Thoracic aorta (tissue), 2 donors: ENCODE data around the gene TES. TPM values are rescaled to one million over a fixed set of nuclear protein-coding genes. Genes with fewer than 3 reads are reported as not detected.
"Not testable (repeated sequence)": the region's sequence is repeated elsewhere in the genome, so short reads cannot be mapped to it uniquely, and the experiment has no call there.

Experiments used
- ATAC-seq: fragments of 150-250 bp; one replicate; pipeline ENCODE4 v1.8.0; 2017; ENCODE audit warnings: low read depth; ENCODE audit not compliant: insufficient number of reproducible peaks, low FRiP score
- DNase-seq: peaks from one replicate; pipeline ENCODE4 v3.0.0-alpha.2; 2020; ENCODE audit warnings: low spot score
- H3K27ac ChIP-seq, 2 donors: fragments of 200-600 bp; sonication (generic); 1 replicate in 1 of 2; 2 replicates in 1 of 2; pipeline ENCODE4 v1.5.1; 2016; ENCODE audit warnings: mild to moderate bottlenecking in 2 of 2, moderate library complexity in 2 of 2
- H3K27me3 ChIP-seq: fragments of 200-600 bp; sonication (generic); replicated peaks from 2 replicates; pipeline ENCODE4 v1.6.0; 2016; ENCODE audit warnings: mild to moderate bottlenecking; ENCODE audit not compliant: insufficient read depth
- H3K36me3 ChIP-seq: fragments of 200-600 bp; sonication (generic); one replicate; pipeline ENCODE4 v1.5.1; 2016
- H3K4me1 ChIP-seq, 2 donors: fragments of 200-600 bp; sonication (generic); 1 replicate in 1 of 2; 2 replicates in 1 of 2; pipeline versions ENCODE4 v1.5.1 to v1.6.0; 2016; ENCODE audit warnings: low read depth in 2 of 2, mild to moderate bottlenecking in 1 of 2; ENCODE audit not compliant: control insufficient read depth in 1 of 2
- H3K4me3 ChIP-seq: fragments of 200-600 bp; sonication (generic); 2 replicates; pipeline ENCODE4 v1.5.1; 2016; ENCODE audit warnings: mild to moderate bottlenecking
- H3K9me3 ChIP-seq: fragments of 200-600 bp; sonication (generic); 2 replicates; pipeline ENCODE4 v1.5.1; 2016
- CTCF ChIP-seq: fragments of 200-600 bp; sonication (generic); IDR thresholded peaks from one replicate; pipeline ENCODE4 v1.5.1; 2019; ENCODE audit warnings: antibody characterized with exemption
- total RNA-seq, 2 donors: library from RNA; depleted of rRNA; stranded (reverse); fragments of >200 nt; gene quantifications; one replicate each; pipeline versions ENCODE4 v1.1.0 to v1.2.3, GENCODE V29; 2016

The TES gene
- total RNA-seq, 2 donors from 2014 or later = 186 to 215 TPM

DNA sequence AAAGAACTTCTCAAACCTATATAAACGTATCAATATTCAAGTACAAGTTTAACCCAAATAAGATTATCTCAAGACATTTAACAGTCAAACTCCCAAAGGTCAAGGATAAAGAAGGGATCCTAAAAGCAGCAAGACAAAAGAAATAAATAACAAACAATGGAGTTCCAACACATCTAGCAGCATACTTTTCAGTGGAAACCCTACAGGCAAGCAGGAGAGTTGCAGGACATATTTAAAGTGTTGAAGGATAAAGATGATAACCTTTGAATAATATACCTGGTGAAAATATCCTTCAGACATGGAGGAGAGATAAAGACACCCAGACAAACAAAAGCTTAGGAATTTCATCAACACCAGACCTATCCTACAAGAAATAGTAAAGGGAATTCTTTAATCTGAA lies 82.8 kb downstream of the TES start:
- Histone ChIP-seq H3K4me1 (no peaks in the 10 kb centered on the region), H3K36me3 (no peaks in the 10 kb centered on the region), H3K27me3 (no peaks in the 10 kb centered on the region), H3K4me3 (no peak overlapping the region), H3K27ac (no peak overlapping the region), H3K9me3 (no peaks in the 10 kb centered on the region)
- DNase-seq (no peak), ATAC-seq (no peak)
- no peak for TF ChIP-seq CTCF

DNA sequence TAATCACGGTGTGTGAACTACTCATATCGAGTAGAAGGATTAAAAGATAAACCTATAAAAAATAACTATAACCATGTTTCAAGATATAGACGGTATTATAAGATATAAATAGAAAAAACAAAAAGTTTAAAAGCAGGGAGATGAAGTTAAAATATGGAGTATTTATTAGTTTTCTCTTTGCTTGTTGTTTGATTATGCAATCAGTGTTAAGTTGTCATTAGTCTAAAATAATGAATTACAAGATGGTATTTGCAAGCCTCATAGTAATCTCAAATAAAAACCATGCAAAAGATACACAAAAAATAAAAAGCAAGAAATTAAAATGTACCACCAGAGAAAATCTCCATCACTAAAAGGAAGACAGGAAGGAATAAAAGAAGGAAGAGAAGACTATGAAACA lies 83.3 kb downstream of the TES start:
- Histone ChIP-seq H3K27me3 (no peaks in the 10 kb centered on the region), H3K27ac (no peak overlapping the region), H3K9me3 (no peaks in the 10 kb centered on the region), H3K4me1 (no peaks in the 10 kb centered on the region), H3K36me3 (no peaks in the 10 kb centered on the region), H3K4me3 (no peak overlapping the region)
- no peak for TF ChIP-seq CTCF
- no peak for DNase-seq
- ATAC-seq = no peak

DNA sequence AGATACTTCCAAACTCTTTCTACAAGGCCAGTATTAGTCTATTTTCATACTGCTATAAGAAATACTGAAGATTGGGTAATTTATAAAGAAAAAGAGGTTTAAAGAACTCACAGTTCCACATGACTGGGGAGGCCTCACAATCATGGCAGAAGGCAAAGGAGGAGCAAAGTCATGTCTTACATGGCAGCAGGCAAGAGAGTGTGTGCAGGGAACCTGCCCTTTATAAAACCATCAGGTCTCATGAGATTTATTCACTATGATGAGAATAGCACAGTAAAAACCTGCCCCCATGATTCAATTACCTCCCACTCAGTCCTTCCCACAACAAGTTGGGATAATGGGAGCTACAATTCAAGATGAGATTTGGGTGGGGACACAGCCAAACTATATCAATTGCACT lies 85.6 kb downstream of the TES start:
- DNase-seq, H3K9me3 ChIP-seq, H3K4me3 ChIP-seq, H3K27ac ChIP-seq, H3K4me1 ChIP-seq, ATAC-seq, H3K27me3 ChIP-seq, H3K36me3 ChIP-seq: not testable (repeated sequence)

DNA sequence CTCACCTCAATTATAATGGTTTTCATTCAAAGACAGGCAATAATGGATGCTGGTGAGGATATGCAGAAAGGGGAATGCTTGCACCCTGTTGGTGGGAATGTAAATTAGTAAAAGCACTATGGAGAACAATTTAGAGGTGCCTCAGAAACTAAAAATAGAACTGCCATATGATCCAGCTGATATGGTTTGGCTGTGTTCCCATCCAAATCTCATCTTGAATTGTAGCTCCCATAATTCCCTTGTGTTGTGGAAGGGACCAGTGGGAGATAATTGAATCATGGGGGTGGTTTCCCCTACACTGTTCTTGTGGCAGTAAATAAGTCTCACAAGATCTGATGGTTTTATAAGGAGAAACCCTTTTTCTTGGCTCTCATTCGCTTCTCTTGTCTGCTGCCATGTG lies 87.7 kb downstream of the TES start:
- no peaks in the 10 kb centered on the region for H3K36me3 ChIP-seq
- H3K27ac ChIP-seq = no peak overlapping the region
- TF ChIP-seq CTCF = no peak
- no peak overlapping the region for H3K4me3 ChIP-seq
- no peaks in the 10 kb centered on the region for H3K27me3 ChIP-seq
- no peaks in the 10 kb centered on the region for H3K9me3 ChIP-seq
- no peak for ATAC-seq
- no peaks in the 10 kb centered on the region for H3K4me1 ChIP-seq
- DNase-seq = no peak

DNA sequence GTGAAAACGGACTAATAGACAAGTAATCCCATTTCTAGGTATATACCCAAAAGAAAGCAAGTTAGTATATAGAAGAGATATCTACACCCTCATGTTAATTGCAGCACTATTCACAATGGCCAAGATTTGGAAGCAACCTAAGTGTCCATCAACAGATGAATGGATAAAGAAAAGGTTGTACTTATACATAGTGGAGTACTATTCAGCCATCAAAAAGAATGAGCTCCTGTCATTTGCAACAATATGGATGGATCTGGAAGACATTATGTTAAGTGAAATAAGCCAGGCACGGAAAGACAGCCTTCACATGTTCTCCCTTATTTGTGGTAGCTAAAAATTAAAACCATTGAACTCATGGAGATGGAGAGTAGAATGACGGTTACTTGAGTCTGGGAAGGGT lies 88.2 kb downstream of the TES start:
- Histone ChIP-seq H3K4me3 (no peak overlapping the region), H3K4me1 (no peaks in the 10 kb centered on the region), H3K36me3 (no peaks in the 10 kb centered on the region), H3K27me3 (no peaks in the 10 kb centered on the region), H3K27ac (no peak overlapping the region), H3K9me3 (no peaks in the 10 kb centered on the region)
- no peak for ATAC-seq
- TF ChIP-seq CTCF = no peak
- DNase-seq = no peak
